Measurements from ENCODE around the gene COIL. TPM values are rescaled to one million over a fixed set of nuclear protein-coding genes. Genes with fewer than 3 reads are reported as not detected.

Gene COIL
- total RNA-seq, 1 experiment from 2014 or later: 14.6 TPM

- no peak overlapping the region for H2AFZ ChIP-seq (ENCODE audit: low read length)
- H3K36me3 ChIP-seq (ENCODE audit: insufficient read depth, low read length): peaks cover 38% of the 10 kb centered on the region
- no peak overlapping the region for H3K4me3 ChIP-seq (ENCODE audit: low read length)
- H3K9me3 ChIP-seq (ENCODE audit: low read length): no peaks in the 10 kb centered on the region
- no peak overlapping the region for H3K27ac ChIP-seq (ENCODE audit: low read length)
- H3K9ac ChIP-seq (ENCODE audit: low read length): no peak overlapping the region
- no peak overlapping the region for H3K4me2 ChIP-seq (ENCODE audit: low read depth, low read length, poor library complexity, severe bottlenecking)
- no peaks in the 10 kb centered on the region for H3K27me3 ChIP-seq (ENCODE audit: low read length)
- no peaks in the 10 kb centered on the region for H3K9me2 ChIP-seq (replicated peaks; ENCODE audit: insufficient read depth, low read length)
- H4K20me1 ChIP-seq (ENCODE audit: insufficient read depth, low read depth, low read length): peaks cover 8% of the 10 kb centered on the region; the same call in 1 of the 2 replicates
- H3K4me1 ChIP-seq (ENCODE audit: low read length): peaks cover 44% of the 10 kb centered on the region
- no peak for DNase-seq
- H3K79me2 ChIP-seq (ENCODE audit: low read length): peaks cover 14% of the 10 kb centered on the region; the same call in 1 of the 2 replicates
These were observed 58.5 kb downstream of the COIL start for GRCh38 chr17:56902348-56902747.

GRCh38 chr17:56899403-56899802, 61.4 kb downstream of the COIL start:
- H3K36me3 ChIP-seq (ENCODE audit: insufficient read depth, low read length): peaks cover 37% of the 10 kb centered on the region
- no peak for DNase-seq
- H3K9me3 ChIP-seq (ENCODE audit: low read length): no peaks in the 10 kb centered on the region
- H3K4me1 ChIP-seq (ENCODE audit: low read length): peaks cover 57% of the 10 kb centered on the region
- H2AFZ ChIP-seq (ENCODE audit: low read length): no peak overlapping the region
- no peak overlapping the region for H3K27ac ChIP-seq (ENCODE audit: low read length)
- no peak overlapping the region for H3K9ac ChIP-seq (ENCODE audit: low read length)
- peaks cover 7% of the 10 kb centered on the region; the same call in 1 of the 2 replicates for H3K79me2 ChIP-seq (ENCODE audit: low read length)
- H4K20me1 ChIP-seq (ENCODE audit: insufficient read depth, low read depth, low read length): peaks cover 11% of the 10 kb centered on the region; the same call in 1 of the 2 replicates
- no peaks in the 10 kb centered on the region for H3K27me3 ChIP-seq (ENCODE audit: low read length)
- no peaks in the 10 kb centered on the region for H3K9me2 ChIP-seq (replicated peaks; ENCODE audit: insufficient read depth, low read length)
- H3K4me3 ChIP-seq (ENCODE audit: low read length): no peak overlapping the region
- H3K4me2 ChIP-seq (ENCODE audit: low read depth, low read length, poor library complexity, severe bottlenecking): no peak overlapping the region

- no peak for DNase-seq
These were observed 62.0 kb downstream of the COIL start for GRCh38 chr17:56898874-56899273.

GRCh38 chr17:56897646-56898424, 63.0 kb downstream of the COIL start:
- no peaks in the 10 kb centered on the region for H3K9me2 ChIP-seq (replicated peaks; ENCODE audit: insufficient read depth, low read length)
- no peak overlapping the region for H3K9ac ChIP-seq (ENCODE audit: low read length)
- peaks cover 38% of the 10 kb centered on the region for H3K36me3 ChIP-seq (ENCODE audit: insufficient read depth, low read length)
- peaks cover 11% of the 10 kb centered on the region; the same call in 1 of the 2 replicates for H4K20me1 ChIP-seq (ENCODE audit: insufficient read depth, low read depth, low read length)
- peak overlapping the region; percentile 42; the same call in 1 of the 2 replicates for H3K4me3 ChIP-seq (ENCODE audit: low read length)
- H3K4me2 ChIP-seq (ENCODE audit: low read depth, low read length, poor library complexity, severe bottlenecking): peak overlapping the region; percentile 57
- H3K79me2 ChIP-seq (ENCODE audit: low read length): peaks cover 7% of the 10 kb centered on the region; the same call in 1 of the 2 replicates
- H3K4me1 ChIP-seq (ENCODE audit: low read length): peaks cover 57% of the 10 kb centered on the region
- H3K27ac ChIP-seq (ENCODE audit: low read length): peak overlapping the region; percentile 80
- no peak overlapping the region for H2AFZ ChIP-seq (ENCODE audit: low read length)
- DNase-seq: peak; percentile 71
- no peaks in the 10 kb centered on the region for H3K9me3 ChIP-seq (ENCODE audit: low read length)
- H3K27me3 ChIP-seq (ENCODE audit: low read length): no peaks in the 10 kb centered on the region

More at GRCh38 chr17:56898874-56899273, 62.0 kb downstream of the COIL start:
- H4K20me1 ChIP-seq (ENCODE audit: insufficient read depth, low read depth, low read length): peaks cover 11% of the 10 kb centered on the region; the same call in 1 of the 2 replicates
- no peaks in the 10 kb centered on the region for H3K9me2 ChIP-seq (replicated peaks; ENCODE audit: insufficient read depth, low read length)
- H3K27me3 ChIP-seq (ENCODE audit: low read length): no peaks in the 10 kb centered on the region
- peaks cover 33% of the 10 kb centered on the region for H3K36me3 ChIP-seq (ENCODE audit: insufficient read depth, low read length)
- H2AFZ ChIP-seq (ENCODE audit: low read length): no peak overlapping the region
- H3K9me3 ChIP-seq (ENCODE audit: low read length): no peaks in the 10 kb centered on the region
- H3K9ac ChIP-seq (ENCODE audit: low read length): no peak overlapping the region
- H3K4me2 ChIP-seq (ENCODE audit: low read depth, low read length, poor library complexity, severe bottlenecking): no peak overlapping the region
- H3K27ac ChIP-seq (ENCODE audit: low read length): no peak overlapping the region
- no peak overlapping the region for H3K4me3 ChIP-seq (ENCODE audit: low read length)
- peaks cover 57% of the 10 kb centered on the region for H3K4me1 ChIP-seq (ENCODE audit: low read length)
- peaks cover 7% of the 10 kb centered on the region; the same call in 1 of the 2 replicates for H3K79me2 ChIP-seq (ENCODE audit: low read length)

DNA sequence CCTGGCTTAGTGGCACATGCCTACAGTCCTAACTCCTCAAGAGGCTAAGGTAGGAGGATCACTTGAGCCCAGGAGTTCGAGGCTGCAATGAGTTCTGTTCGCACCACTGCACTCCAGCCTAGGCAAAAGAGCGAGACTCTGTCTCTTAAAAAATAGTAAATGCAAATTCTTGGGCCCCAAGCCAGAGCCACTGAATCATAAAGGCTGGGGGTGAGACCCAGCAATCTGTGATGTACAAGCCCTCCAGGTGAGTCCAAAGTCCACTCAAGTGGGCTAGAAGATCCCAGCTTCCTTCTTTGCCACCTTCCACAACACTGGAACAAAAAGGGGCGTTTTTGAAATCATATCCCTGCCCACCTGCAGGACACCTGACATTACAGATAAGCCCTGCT, 63.9 kb downstream of the COIL start:
- Histone ChIP-seq H3K9me3 (ENCODE audit: low read length) (no peaks in the 10 kb centered on the region), H3K9me2 (replicated peaks; ENCODE audit: insufficient read depth, low read length) (no peaks in the 10 kb centered on the region), H3K79me2 (ENCODE audit: low read length) (peaks cover 1% of the 10 kb centered on the region; the same call in 1 of the 2 replicates), H3K4me2 (ENCODE audit: low read depth, low read length, poor library complexity, severe bottlenecking) (peak overlapping the region; percentile 57), H3K9ac (ENCODE audit: low read length) (peak overlapping the region; percentile 5; the same call in 1 of the 2 replicates), H3K27me3 (ENCODE audit: low read length) (no peaks in the 10 kb centered on the region), H4K20me1 (ENCODE audit: insufficient read depth, low read depth, low read length) (peaks cover 8% of the 10 kb centered on the region; the same call in 1 of the 2 replicates), H3K4me3 (ENCODE audit: low read length) (peak overlapping the region; percentile 42), H2AFZ (ENCODE audit: low read length) (no peak overlapping the region), H3K36me3 (ENCODE audit: insufficient read depth, low read length) (peaks cover 38% of the 10 kb centered on the region), H3K4me1 (ENCODE audit: low read length) (peaks cover 53% of the 10 kb centered on the region), H3K27ac (ENCODE audit: low read length) (peak overlapping the region; percentile 80)
- DNase-seq: peak; percentile 93

DNA sequence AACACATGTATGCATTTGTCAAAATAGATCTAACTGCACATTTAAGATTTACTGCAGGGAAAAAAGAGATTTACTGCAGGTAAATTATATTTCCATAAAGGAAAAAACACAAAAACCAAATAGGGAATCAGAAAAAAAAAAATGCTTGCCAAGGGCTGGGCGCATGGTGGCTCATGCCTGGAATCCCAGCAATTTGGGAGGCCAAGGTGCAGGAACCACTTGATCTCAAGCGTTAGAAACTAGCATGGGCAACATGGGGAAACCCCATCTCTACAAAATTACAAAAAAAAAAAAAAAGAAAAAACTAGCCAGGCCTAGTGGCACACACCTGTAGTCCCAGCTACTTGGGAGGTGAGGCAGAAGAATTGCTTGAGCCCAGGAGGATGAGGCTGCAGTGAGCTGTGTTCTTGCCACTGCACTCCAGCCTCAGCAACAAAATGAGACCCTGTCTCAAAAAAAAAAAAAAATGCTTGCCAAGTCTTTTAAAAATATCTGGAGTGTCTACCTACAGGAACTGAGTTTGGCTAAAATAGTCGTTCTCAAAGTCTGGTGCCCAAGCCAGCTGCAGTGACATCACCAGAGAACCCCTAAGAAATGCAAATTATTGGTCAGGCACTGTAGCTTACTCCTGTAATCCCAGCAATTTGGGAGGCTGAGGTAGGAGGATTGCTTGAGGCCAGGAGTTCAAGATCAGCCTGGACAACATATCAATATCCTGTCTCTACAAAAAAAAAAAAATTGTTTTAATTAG, 64.5 kb downstream of the COIL start:
- peaks cover 40% of the 10 kb centered on the region for H3K36me3 ChIP-seq (ENCODE audit: insufficient read depth, low read length)
- peaks cover 47% of the 10 kb centered on the region for H3K4me1 ChIP-seq (ENCODE audit: low read length)
- no peaks in the 10 kb centered on the region for H3K27me3 ChIP-seq (ENCODE audit: low read length)
- no peaks in the 10 kb centered on the region for H3K9me3 ChIP-seq (ENCODE audit: low read length)
- peak overlapping the region; percentile 80 for H3K27ac ChIP-seq (ENCODE audit: low read length)
- DNase-seq: peak; percentile 85
- peaks cover 5% of the 10 kb centered on the region; the same call in 1 of the 2 replicates for H4K20me1 ChIP-seq (ENCODE audit: insufficient read depth, low read depth, low read length)
- H3K9ac ChIP-seq (ENCODE audit: low read length): no peak overlapping the region
- peak overlapping the region; percentile 49 for H3K4me2 ChIP-seq (ENCODE audit: low read depth, low read length, poor library complexity, severe bottlenecking)
- no peak overlapping the region for H3K4me3 ChIP-seq (ENCODE audit: low read length)
- H3K9me2 ChIP-seq (replicated peaks; ENCODE audit: insufficient read depth, low read length): no peaks in the 10 kb centered on the region
- H3K79me2 ChIP-seq (ENCODE audit: low read length): no peaks in the 10 kb centered on the region
- H2AFZ ChIP-seq (ENCODE audit: low read length): no peak overlapping the region

DNA sequence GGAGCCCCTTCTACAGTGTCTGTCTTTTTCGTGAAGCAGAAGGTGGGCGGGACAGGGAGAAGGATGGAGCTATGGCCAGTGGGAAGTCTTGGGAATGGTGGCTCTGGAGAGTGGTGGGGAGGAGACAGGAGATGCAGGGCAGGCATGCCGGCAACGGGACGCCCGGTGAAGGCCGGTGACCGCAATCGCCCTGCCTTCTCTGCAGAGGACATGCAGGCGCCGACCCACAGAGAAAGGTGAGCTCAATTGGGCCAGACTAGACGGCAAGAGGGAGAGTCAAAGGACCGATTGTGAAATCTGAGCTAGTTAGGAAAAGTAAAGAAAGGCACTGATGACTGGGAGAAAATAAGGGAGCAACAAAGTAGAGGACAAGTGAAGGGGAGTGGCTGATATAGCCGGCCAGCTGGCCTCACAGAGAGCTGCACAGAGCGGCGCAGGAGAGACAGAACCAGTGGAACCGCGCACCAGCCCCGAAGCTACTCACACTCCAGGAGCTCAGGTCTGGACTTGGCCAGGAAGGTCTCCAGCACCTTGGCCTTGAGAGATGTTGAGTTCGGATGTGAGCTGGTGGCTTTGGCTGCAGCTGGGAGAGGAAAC, 65.9 kb downstream of the COIL start:
- DNase-seq: no peak
- H3K9me3 ChIP-seq (ENCODE audit: low read length): no peaks in the 10 kb centered on the region
- H3K79me2 ChIP-seq (ENCODE audit: low read length): no peaks in the 10 kb centered on the region
- peaks cover 5% of the 10 kb centered on the region; the same call in 1 of the 2 replicates for H4K20me1 ChIP-seq (ENCODE audit: insufficient read depth, low read depth, low read length)
- H2AFZ ChIP-seq (ENCODE audit: low read length): no peak overlapping the region
- H3K36me3 ChIP-seq (ENCODE audit: insufficient read depth, low read length): peaks cover 53% of the 10 kb centered on the region
- H3K27ac ChIP-seq (ENCODE audit: low read length): no peak overlapping the region
- no peak overlapping the region for H3K4me2 ChIP-seq (ENCODE audit: low read depth, low read length, poor library complexity, severe bottlenecking)
- no peaks in the 10 kb centered on the region for H3K9me2 ChIP-seq (replicated peaks; ENCODE audit: insufficient read depth, low read length)
- H3K27me3 ChIP-seq (ENCODE audit: low read length): no peaks in the 10 kb centered on the region
- H3K9ac ChIP-seq (ENCODE audit: low read length): no peak overlapping the region
- H3K4me1 ChIP-seq (ENCODE audit: low read length): peaks cover 35% of the 10 kb centered on the region
- H3K4me3 ChIP-seq (ENCODE audit: low read length): no peak overlapping the region
